ENCODE data around the gene SUMF2. TPM values are rescaled to one million over a fixed set of nuclear protein-coding genes. Genes with fewer than 3 reads are reported as not detected.

SUMF2 gene
- total RNA-seq, 4 donors from 2014 or later: 93.4 to 481 (median 127) TPM

- no peak for DNase-seq
- in situ Hi-C loops (cut with MboI; ENCODE audit: low pct_ligation_motif_present in 1 of 4, low pct_unique_long_range_greater_than_20kb in 1 of 4, low sequenced_read_pairs in 3 of 4): no loop called here
- no peaks in the 10 kb centered on the region for H3K27me3 ChIP-seq
- WGBS, 2 donors (ENCODE audit: low coverage in 1 of 2): 74 to 93% methylated on average over 3 to 7 of the region's 7 CpGs
- intact Hi-C loops (cut with DNase I; ENCODE audit: low total_unique reads): no loop called here
- no peak overlapping the region for H3K4me3 ChIP-seq
- no peaks in the 10 kb centered on the region for H3K36me3 ChIP-seq
- TF ChIP-seq CTCF (IDR thresholded peaks at IDR 0.05) (no peak), EP300 (IDR thresholded peaks at IDR 0.05; ENCODE audit: low read depth) (no peak), POLR2A (IDR thresholded peaks at IDR 0.05) (no peak), POLR2AphosphoS5 (IDR thresholded peaks at IDR 0.05) (no peak)
- H3K9me3 ChIP-seq: no peaks in the 10 kb centered on the region
- no peak overlapping the region for H3K27ac ChIP-seq
- no peaks in the 10 kb centered on the region for H3K4me1 ChIP-seq
Measured at GRCh38 chr7:56127241-56127975, 63.3 kb downstream of the SUMF2 start.

Small RNAs within 50 kb of the gene (small RNA-seq; reads per million reads assigned to genes)
- 0 reads per million in 4 donors for gene SNORA15
- 0 reads per million in 4 donors for gene SNORA22B

Other genes with a start within 250 kb of the SUMF2 start
- gene SEPTIN14, start 201.5 kb upstream of the SUMF2 start, total RNA-seq: not detected
- gene ZNF713, start 176.8 kb upstream of the SUMF2 start, total RNA-seq: 10 to 100 TPM in 1 of 4 donors, 1 to 10 TPM in 2, under 1 TPM in 1; 0.75 to 24.9 (median 4.6) TPM
- 10 to 100 TPM in 1 of 4 donors, 1 to 10 TPM in 3; 1.1 to 11.5 (median 4.5) TPM for gene MRPS17, start 112.4 kb upstream of the SUMF2 start, total RNA-seq
- 100 to 1,000 TPM in 1 of 4 donors, 10 to 100 TPM in 3; 56.9 to 107 (median 84.1) TPM for gene NIPSNAP2, start 99.7 kb upstream of the SUMF2 start, total RNA-seq
- gene PSPH, start 12.8 kb upstream of the SUMF2 start, total RNA-seq: 10 to 100 TPM in 2 of 4 donors, 1 to 10 TPM in 2; 8.9 to 15.1 (median 10.0) TPM
- gene CCT6A, start 12.5 kb upstream of the SUMF2 start, total RNA-seq: 10 to 100 TPM; 47.9 to 92.9 (median 70.9) TPM
- gene PHKG1, start 28.7 kb downstream of the SUMF2 start, total RNA-seq: 1 to 10 TPM in 3 of 4 donors, not detected in 1; 1.2 to 9.7 (median 1.6) TPM
- 100 to 1,000 TPM in 3 of 4 donors, 10 to 100 TPM in 1; 99.9 to 395 (median 254) TPM for gene CHCHD2, start 42.2 kb downstream of the SUMF2 start, total RNA-seq
- gene NUPR2, start 52.1 kb downstream of the SUMF2 start, total RNA-seq: 1 to 10 TPM in 2 of 4 donors, not detected in 2; 2.0 to 2.4 TPM

Measured in transverse colon (tissue), 4 donors.